HEK293 (cell line): Measurements from ENCODE around the gene CAMK2N2.

ENCODE experiments used
- CTCF ChIA-PET: fragments of 350-600 bp; formaldehyde crosslinking; extraction: SDS; loops from one replicate; lab custom pipeline; 2021; ENCODE audit warnings: antibody characterized with exemption; lab: Yijun Ruan, JAX
- POLR2A ChIA-PET: fragments of 300-600 bp; formaldehyde crosslinking; extraction: SDS; loops from one replicate; lab custom pipeline; 2020; ENCODE audit warnings: antibody characterized with exemption, inconsistent platforms; lab: Yijun Ruan, JAX
- H3K27ac ChIP-seq: fragments of 200-500 bp; sonication (Bioruptor generic); 2 replicates; pipeline ENCODE4 v1.5.1; 2014; ENCODE audit warnings: low read depth, low read length, control low read depth, inconsistent platforms; ENCODE audit errors: extremely low read depth
- H3K36me3 ChIP-seq, 2 experiments: fragments of 200-500 bp in 1 of 2; sonication (Bioruptor generic) in 1 of 2; 1 replicate in 1 of 2; 2 replicates in 1 of 2; pipeline ENCODE4 v1.5.1; 2014 to 2017; ENCODE audit warnings: inconsistent platforms in 2 of 2, low read length in 2 of 2; ENCODE audit not compliant: control insufficient read depth in 2 of 2, insufficient read depth in 1 of 2
- H3K4me1 ChIP-seq: fragments of 200-500 bp; sonication (Bioruptor generic); 2 replicates; pipeline ENCODE4 v1.5.1; 2014; ENCODE audit warnings: mild to moderate bottlenecking, low read length, inconsistent platforms; ENCODE audit not compliant: control insufficient read depth, insufficient read depth
- H3K4me3 ChIP-seq: 2 replicates; pipeline ENCODE4 v1.5.1; 2011; ENCODE audit warnings: low read depth, mild to moderate bottlenecking, control low read depth, low read length, moderate library complexity
- H3K9me3 ChIP-seq: fragments of 200-500 bp; sonication (Bioruptor generic); 2 replicates; pipeline ENCODE4 v1.5.1; 2014; ENCODE audit warnings: low read depth, low read length, inconsistent platforms; ENCODE audit not compliant: control insufficient read depth, insufficient read depth
- GFI1B ChIP-seq: fragments of 450-650 bp; formaldehyde crosslinking; IDR thresholded peaks from 2 replicates; pipeline ENCODE4 v1.5.1; 2016; ENCODE audit warnings: missing biosample characterization, missing genetic modification characterization
- MEIS1 ChIP-seq: sonication (generic); formaldehyde crosslinking; IDR thresholded peaks from 2 replicates; pipeline ENCODE4 v1.8.1; 2022; ENCODE audit warnings: missing genetic modification reagents, mild to moderate bottlenecking, borderline replicate concordance
- SCRT2 ChIP-seq: fragments of 450-650 bp; formaldehyde crosslinking; IDR thresholded peaks from 2 replicates; pipeline ENCODE4 v1.5.1; 2016; ENCODE audit warnings: missing biosample characterization, missing genetic modification characterization
- SP3 ChIP-seq: fragments of 450-650 bp; formaldehyde crosslinking; IDR thresholded peaks from 2 replicates; pipeline ENCODE4 v1.5.1; 2016; ENCODE audit warnings: missing biosample characterization, missing genetic modification characterization
- ZNF202 ChIP-seq: fragments of 450-650 bp; formaldehyde crosslinking; IDR thresholded peaks from 2 replicates; pipeline ENCODE4 v1.5.1; 2016; ENCODE audit warnings: missing biosample characterization, missing genetic modification characterization, borderline replicate concordance
- ZNF280C ChIP-seq: fragments of 450-650 bp; formaldehyde crosslinking; IDR thresholded peaks from 2 replicates; pipeline ENCODE4 v1.5.1; 2016; ENCODE audit warnings: missing biosample characterization, missing genetic modification characterization
- ZNF324 ChIP-seq: fragments of 450-650 bp; formaldehyde crosslinking; IDR thresholded peaks from 2 replicates; pipeline ENCODE4 v1.5.1; 2016; ENCODE audit warnings: missing biosample characterization, missing genetic modification characterization
- ZNF362 ChIP-seq: fragments of 450-650 bp; formaldehyde crosslinking; IDR thresholded peaks from 2 replicates; pipeline ENCODE4 v1.5.1; 2016; ENCODE audit warnings: missing biosample characterization, missing genetic modification characterization
- ZNF366 ChIP-seq: fragments of 450-650 bp; formaldehyde crosslinking; conservative IDR thresholded peaks from 2 replicates; pipeline ENCODE4 v1.5.1; 2016; ENCODE audit warnings: missing biosample characterization, missing genetic modification characterization
- ZNF398 ChIP-seq: fragments of 450-650 bp; formaldehyde crosslinking; IDR thresholded peaks from 2 replicates; pipeline ENCODE4 v1.5.1; 2017; ENCODE audit warnings: missing biosample characterization, missing genetic modification characterization
- ZNF629 ChIP-seq: fragments of 450-650 bp; formaldehyde crosslinking; IDR thresholded peaks from 2 replicates; pipeline ENCODE4 v1.5.1; 2017; ENCODE audit warnings: missing biosample characterization, missing genetic modification characterization
- ZNF777 ChIP-seq: fragments of 450-650 bp; formaldehyde crosslinking; IDR thresholded peaks from 2 replicates; pipeline ENCODE4 v1.5.1; 2017; ENCODE audit warnings: missing biosample characterization, missing genetic modification characterization, borderline replicate concordance
- ZSCAN16 ChIP-seq: fragments of 450-650 bp; formaldehyde crosslinking; IDR thresholded peaks from 2 replicates; pipeline ENCODE4 v1.5.1; 2016; ENCODE audit warnings: missing biosample characterization, missing genetic modification characterization
- TF ChIP-seq, protein P1 (sequence below): fragments of 450-650 bp; formaldehyde crosslinking; IDR thresholded peaks from 2 replicates; pipeline ENCODE4 v1.5.1; 2016; ENCODE audit warnings: missing biosample characterization, missing genetic modification characterization, low read depth
- TF ChIP-seq, protein P2 (sequence below): fragments of 450-650 bp; formaldehyde crosslinking; IDR thresholded peaks from 2 replicates; pipeline ENCODE4 v1.5.1; 2016; ENCODE audit warnings: missing biosample characterization, missing genetic modification characterization

The CAMK2N2 gene

DNA sequence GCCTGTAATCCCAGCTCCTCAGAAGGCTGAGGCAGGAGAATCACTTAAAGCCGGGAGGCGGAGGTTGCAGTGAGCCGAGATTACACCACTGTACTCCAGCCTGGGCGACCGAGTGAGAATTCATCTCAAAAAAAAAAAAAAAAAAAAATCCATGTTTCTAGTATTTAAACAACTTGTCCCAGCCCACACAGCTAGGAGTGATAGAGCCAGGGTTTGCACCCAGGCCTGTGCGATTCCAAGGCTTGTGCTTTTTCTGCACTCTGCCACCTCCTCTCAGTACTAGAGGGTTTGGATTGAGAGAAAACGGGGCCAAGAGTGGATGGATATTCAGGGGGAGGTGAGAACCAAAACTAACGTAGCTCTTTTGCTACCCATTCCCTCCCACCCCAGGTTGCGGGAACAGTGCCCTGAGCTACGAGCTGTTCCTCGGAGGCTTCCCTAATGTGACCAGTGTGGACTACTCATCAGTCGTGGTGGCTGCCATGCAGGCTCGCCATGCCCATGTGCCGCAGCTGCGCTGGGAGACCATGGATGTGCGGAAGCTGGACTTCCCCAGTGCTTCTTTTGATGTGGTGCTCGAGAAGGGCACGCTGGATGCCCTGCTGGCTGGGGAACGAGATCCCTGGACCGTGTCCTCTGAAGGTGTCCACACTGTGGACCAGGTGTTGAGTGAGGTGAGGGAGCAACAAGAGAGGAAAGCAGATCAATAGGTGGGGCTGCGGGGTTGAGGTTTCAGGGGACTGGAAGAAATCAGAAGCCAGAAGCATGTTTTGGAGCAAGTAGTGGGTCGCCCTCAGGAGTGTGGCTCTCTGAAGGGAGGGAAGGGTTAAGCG, 4.1 kb downstream of the CAMK2N2 start:
- no peak overlapping the region for H3K27ac ChIP-seq
- peaks cover 0 to 6% of the 10 kb centered on the region in 2 experiments; a peak in 1 of 3 replicates for H3K36me3 ChIP-seq
- ChIA-PET POLR2A (no interaction called here), CTCF (no interaction called here)
- no peak for TF ChIP-seq ZNF324
- TF ChIP-seq ZSCAN16 (tag by site-specific recombination) = no peak
- TF ChIP-seq, protein P1, sequence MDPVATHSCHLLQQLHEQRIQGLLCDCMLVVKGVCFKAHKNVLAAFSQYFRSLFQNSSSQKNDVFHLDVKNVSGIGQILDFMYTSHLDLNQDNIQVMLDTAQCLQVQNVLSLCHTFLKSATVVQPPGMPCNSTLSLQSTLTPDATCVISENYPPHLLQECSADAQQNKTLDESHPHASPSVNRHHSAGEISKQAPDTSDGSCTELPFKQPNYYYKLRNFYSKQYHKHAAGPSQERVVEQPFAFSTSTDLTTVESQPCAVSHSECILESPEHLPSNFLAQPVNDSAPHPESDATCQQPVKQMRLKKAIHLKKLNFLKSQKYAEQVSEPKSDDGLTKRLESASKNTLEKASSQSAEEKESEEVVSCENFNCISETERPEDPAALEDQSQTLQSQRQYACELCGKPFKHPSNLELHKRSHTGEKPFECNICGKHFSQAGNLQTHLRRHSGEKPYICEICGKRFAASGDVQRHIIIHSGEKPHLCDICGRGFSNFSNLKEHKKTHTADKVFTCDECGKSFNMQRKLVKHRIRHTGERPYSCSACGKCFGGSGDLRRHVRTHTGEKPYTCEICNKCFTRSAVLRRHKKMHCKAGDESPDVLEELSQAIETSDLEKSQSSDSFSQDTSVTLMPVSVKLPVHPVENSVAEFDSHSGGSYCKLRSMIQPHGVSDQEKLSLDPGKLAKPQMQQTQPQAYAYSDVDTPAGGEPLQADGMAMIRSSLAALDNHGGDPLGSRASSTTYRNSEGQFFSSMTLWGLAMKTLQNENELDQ (tag by site-specific recombination) = no peak
- TF ChIP-seq ZNF629 (tag by site-specific recombination) = no peak
- TF ChIP-seq SP3 (tag by site-specific recombination) = no peak
- TF ChIP-seq, protein P2, sequence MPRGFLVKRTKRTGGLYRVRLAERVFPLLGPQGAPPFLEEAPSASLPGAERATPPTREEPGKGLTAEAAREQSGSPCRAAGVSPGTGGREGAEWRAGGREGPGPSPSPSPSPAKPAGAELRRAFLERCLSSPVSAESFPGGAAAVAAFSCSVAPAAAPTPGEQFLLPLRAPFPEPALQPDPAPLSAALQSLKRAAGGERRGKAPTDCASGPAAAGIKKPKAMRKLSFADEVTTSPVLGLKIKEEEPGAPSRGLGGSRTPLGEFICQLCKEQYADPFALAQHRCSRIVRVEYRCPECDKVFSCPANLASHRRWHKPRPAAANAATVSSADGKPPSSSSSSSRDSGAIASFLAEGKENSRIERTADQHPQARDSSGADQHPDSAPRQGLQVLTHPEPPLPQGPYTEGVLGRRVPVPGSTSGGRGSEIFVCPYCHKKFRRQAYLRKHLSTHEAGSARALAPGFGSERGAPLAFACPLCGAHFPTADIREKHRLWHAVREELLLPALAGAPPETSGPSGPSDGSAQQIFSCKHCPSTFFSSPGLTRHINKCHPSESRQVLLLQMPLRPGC (tag by site-specific recombination) = no peak
- TF ChIP-seq ZNF280C (tag by site-specific recombination) = no peak
- no peak for TF ChIP-seq ZNF362 (tag by site-specific recombination)
- no peak for TF ChIP-seq ZNF366 (tag by site-specific recombination)
- TF ChIP-seq SCRT2 = no peak
- TF ChIP-seq GFI1B (tag by site-specific recombination) = no peak
- TF ChIP-seq ZNF777 (tag by site-specific recombination) = no peak
- TF ChIP-seq MEIS1 (CRISPR knock-in tag) = no peak
- TF ChIP-seq ZNF202 (tag by site-specific recombination) = no peak
- no peak for TF ChIP-seq ZNF398
- TF ChIP-seq, all 188 proteins: peak for 0
- no peak overlapping the region for H3K4me3 ChIP-seq
- H3K4me1 ChIP-seq = no peaks in the 10 kb centered on the region; the same call in 1 of the 2 replicates
- H3K9me3 ChIP-seq = no peaks in the 10 kb centered on the region
